DOHH2 (cell line): ENCODE data around the gene S1PR1.

ENCODE experiments used
- EZH2phosphoT487 ChIP-seq: fragments of 200-600 bp; sonication (generic); IDR thresholded peaks from 2 replicates; pipeline ENCODE4 v1.6.1; 2017; ENCODE audit warnings: borderline replicate concordance, mild to moderate bottlenecking, antibody characterized with exemption, low read length, moderate library complexity, mixed read lengths
- TF ChIP-seq, protein P1 (sequence below): fragments of 200-600 bp; sonication (generic); IDR thresholded peaks from one replicate; pipeline ENCODE4 v1.5.1; 2014; ENCODE audit warnings: antibody characterized with exemption, mild to moderate bottlenecking, low read depth, low read length; ENCODE audit not compliant: poor library complexity, severe bottlenecking

GRCh38 chr1:101278238-101278637 is 41.4 kb downstream of the S1PR1 start:
- TF ChIP-seq, protein P1, sequence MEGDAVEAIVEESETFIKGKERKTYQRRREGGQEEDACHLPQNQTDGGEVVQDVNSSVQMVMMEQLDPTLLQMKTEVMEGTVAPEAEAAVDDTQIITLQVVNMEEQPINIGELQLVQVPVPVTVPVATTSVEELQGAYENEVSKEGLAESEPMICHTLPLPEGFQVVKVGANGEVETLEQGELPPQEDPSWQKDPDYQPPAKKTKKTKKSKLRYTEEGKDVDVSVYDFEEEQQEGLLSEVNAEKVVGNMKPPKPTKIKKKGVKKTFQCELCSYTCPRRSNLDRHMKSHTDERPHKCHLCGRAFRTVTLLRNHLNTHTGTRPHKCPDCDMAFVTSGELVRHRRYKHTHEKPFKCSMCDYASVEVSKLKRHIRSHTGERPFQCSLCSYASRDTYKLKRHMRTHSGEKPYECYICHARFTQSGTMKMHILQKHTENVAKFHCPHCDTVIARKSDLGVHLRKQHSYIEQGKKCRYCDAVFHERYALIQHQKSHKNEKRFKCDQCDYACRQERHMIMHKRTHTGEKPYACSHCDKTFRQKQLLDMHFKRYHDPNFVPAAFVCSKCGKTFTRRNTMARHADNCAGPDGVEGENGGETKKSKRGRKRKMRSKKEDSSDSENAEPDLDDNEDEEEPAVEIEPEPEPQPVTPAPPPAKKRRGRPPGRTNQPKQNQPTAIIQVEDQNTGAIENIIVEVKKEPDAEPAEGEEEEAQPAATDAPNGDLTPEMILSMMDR, result no peak
- no peak for TF ChIP-seq EZH2phosphoT487
